ENCODE results near the gene DRC1. TPM values are rescaled to one million over a fixed set of nuclear protein-coding genes. Genes with fewer than 3 reads are reported as not detected.

The DRC1 gene
- total and polyA plus RNA-seq, 2 of the 13 experiments (the other 11 are each of a cell fraction or from before 2014, with no cell fraction given), result 0.07 TPM; not detected in 1

DNA sequence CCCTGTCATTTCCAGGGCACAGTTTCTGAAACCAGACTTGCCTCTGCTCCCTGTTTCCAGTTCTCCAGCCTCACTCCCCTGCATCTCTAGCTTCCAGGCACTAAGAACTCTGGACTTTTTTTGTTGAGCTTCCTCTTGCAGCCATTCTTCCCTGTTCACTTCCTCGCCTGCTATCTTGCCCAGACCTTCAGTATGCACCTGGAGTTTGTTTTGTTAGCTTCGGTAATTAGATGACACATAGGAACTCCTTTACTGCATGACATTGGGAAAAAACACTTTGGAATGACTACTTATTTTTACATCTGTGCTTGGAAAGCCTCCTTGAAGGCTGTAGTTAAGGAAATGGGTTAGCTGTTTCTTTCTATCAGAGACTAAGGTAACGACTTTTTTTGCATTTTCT is 41.0 kb downstream of the DRC1 start:
- Histone ChIP-seq H3K27ac (ENCODE audit: extremely low read length, insufficient read depth, low read length) (no peak overlapping the region), H3K4me2 (ENCODE audit: low read depth, low read length) (no peak overlapping the region), H3K9ac (ENCODE audit: insufficient read depth, low read depth, low read length) (no peak overlapping the region), H3K36me3 (replicated peaks in 1 of 2; ENCODE audit: control insufficient read depth in 1 of 2, insufficient read depth in 2 of 2, low read length in 2 of 2) (no peaks in the 10 kb centered on the region), H4K20me1 (ENCODE audit: insufficient read depth, low read length) (no peaks in the 10 kb centered on the region), H2AFZ (ENCODE audit: low read length) (no peak overlapping the region), H3K27me3 (ENCODE audit: control insufficient read depth in 1 of 2, insufficient read depth in 2 of 2, low read length in 2 of 2) (peaks cover 0 to 9% of the 10 kb centered on the region in 2 experiments; a peak in 3 of 5 replicates), H3K4me1 (ENCODE audit: insufficient read depth, low read length) (peaks cover 13% of the 10 kb centered on the region), H3K79me2 (ENCODE audit: insufficient read depth, low read length) (no peaks in the 10 kb centered on the region), H3K9me3 (ENCODE audit: low read length) (no peaks in the 10 kb centered on the region), H3K4me3 (replicated peaks in 1 of 3; ENCODE audit: insufficient read depth in 1 of 3, low read depth in 2 of 3, low read length in 3 of 3) (no peak overlapping the region)
- DNase-seq (ENCODE audit: low spot score) (no peak), FAIRE-seq (no peak), ATAC-seq (no peak)
- CTCF ChIA-PET (ENCODE audit: low intra/inter-chr PET ratio, low total read pairs), result no interaction called here
- intact Hi-C loops (cut with micrococcal nuclease; ENCODE audit: unreplicated experiment) (no loop called here), in situ Hi-C loops (cut with HindIII; ENCODE audit: extremely low pct_ligation_motif_present, low pct_unique_long_range_greater_than_20kb) (no loop called here)
- 6% methylated on average over 3 of the region's 3 CpGs for WGBS (ENCODE audit: low lambda C conversion rate)
- TF ChIP-seq EEA1 (CRISPR knock-in tag; IDR thresholded peaks at IDR 0.05; ENCODE audit: borderline replicate concordance), result no peak
- no peak for TF ChIP-seq RFXAP (CRISPR knock-in tag; IDR thresholded peaks at IDR 0.05; ENCODE audit: borderline replicate concordance)
- TF ChIP-seq HNF4G (IDR thresholded peaks at IDR 0.05; ENCODE audit: borderline replicate concordance, low read depth, low read length), result no peak
- TF ChIP-seq HNF4G (CRISPR knock-in tag; IDR thresholded peaks at IDR 0.05; ENCODE audit: borderline replicate concordance, low read depth), result no peak
- TF ChIP-seq ARNT2 (CRISPR knock-in tag; IDR thresholded peaks at IDR 0.05; ENCODE audit: low read depth), result no peak
- TF ChIP-seq, protein P1, sequence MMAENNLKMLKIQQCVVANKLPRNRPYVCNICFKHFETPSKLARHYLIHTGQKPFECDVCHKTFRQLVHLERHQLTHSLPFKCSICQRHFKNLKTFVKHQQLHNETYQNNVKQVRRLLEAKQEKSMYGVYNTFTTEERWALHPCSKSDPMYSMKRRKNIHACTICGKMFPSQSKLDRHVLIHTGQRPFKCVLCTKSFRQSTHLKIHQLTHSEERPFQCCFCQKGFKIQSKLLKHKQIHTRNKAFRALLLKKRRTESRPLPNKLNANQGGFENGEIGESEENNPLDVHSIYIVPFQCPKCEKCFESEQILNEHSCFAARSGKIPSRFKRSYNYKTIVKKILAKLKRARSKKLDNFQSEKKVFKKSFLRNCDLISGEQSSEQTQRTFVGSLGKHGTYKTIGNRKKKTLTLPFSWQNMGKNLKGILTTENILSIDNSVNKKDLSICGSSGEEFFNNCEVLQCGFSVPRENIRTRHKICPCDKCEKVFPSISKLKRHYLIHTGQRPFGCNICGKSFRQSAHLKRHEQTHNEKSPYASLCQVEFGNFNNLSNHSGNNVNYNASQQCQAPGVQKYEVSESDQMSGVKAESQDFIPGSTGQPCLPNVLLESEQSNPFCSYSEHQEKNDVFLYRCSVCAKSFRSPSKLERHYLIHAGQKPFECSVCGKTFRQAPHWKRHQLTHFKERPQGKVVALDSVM (CRISPR knock-in tag; IDR thresholded peaks at IDR 0.05), result no peak
- no peak for TF ChIP-seq MZF1 (CRISPR knock-in tag; IDR thresholded peaks at IDR 0.05; ENCODE audit: borderline replicate concordance)
- POLR2A ChIA-PET, result no interaction called here
- no TSS peak for BruUV-seq (replicated peaks)
